HG03575 (cell line): Measurements from ENCODE around the gene SPI1.
"Not testable (repeated sequence)": the region's sequence is repeated elsewhere in the genome, so short reads cannot be mapped to it uniquely, and the experiment has no call there.

Experiments used
- ATAC-seq: cut with Tn5 transposase; IDR thresholded peaks from one replicate; pipeline ENCODE4 v1.9.1; 2021; ENCODE audit not compliant: unreplicated experiment, insufficient number of reproducible peaks, low FRiP score; ENCODE audit errors: extremely low read depth

Gene SPI1

GRCh38 chr11:47331454-47332302, 46.7 kb downstream of the SPI1 start:
- no peak for ATAC-seq

- no peak for ATAC-seq
Measured at GRCh38 chr11:47329987-47330931, 48.1 kb downstream of the SPI1 start.

GRCh38 chr11:47329431-47329986, 48.8 kb downstream of the SPI1 start:
- ATAC-seq = no peak

- ATAC-seq = no peak
Measured at GRCh38 chr11:47328449-47329390, 49.6 kb downstream of the SPI1 start.

GRCh38 chr11:47327949-47328348, 50.4 kb downstream of the SPI1 start:
- ATAC-seq = no peak

GRCh38 chr11:47327025-47327424, 51.3 kb downstream of the SPI1 start:
- ATAC-seq = no peak

GRCh38 chr11:47326198-47326597, 52.1 kb downstream of the SPI1 start:
- no peak for ATAC-seq

GRCh38 chr11:47325271-47326041, 52.9 kb downstream of the SPI1 start:
- no peak for ATAC-seq

- no peak for ATAC-seq
Measured at GRCh38 chr11:47324520-47324919, 53.8 kb downstream of the SPI1 start.

- ATAC-seq = no peak
Measured at GRCh38 chr11:47318166-47318565, 60.2 kb downstream of the SPI1 start.

- peak; percentile 65 for ATAC-seq
Measured at GRCh38 chr11:47317064-47317828, 61.1 kb downstream of the SPI1 start.

GRCh38 chr11:47316501-47316900, 61.8 kb downstream of the SPI1 start:
- ATAC-seq = not testable (repeated sequence)

- ATAC-seq = no peak
Measured at GRCh38 chr11:47314992-47315391, 63.4 kb downstream of the SPI1 start.

GRCh38 chr11:47308050-47308823, 70.1 kb downstream of the SPI1 start:
- ATAC-seq = no peak

- no peak for ATAC-seq
Measured at GRCh38 chr11:47306484-47306844, 71.9 kb downstream of the SPI1 start.

GRCh38 chr11:47305734-47306483, 72.4 kb downstream of the SPI1 start:
- ATAC-seq = no peak
